ENCODE data around the gene TARS1.

Gene TARS1

DNA sequence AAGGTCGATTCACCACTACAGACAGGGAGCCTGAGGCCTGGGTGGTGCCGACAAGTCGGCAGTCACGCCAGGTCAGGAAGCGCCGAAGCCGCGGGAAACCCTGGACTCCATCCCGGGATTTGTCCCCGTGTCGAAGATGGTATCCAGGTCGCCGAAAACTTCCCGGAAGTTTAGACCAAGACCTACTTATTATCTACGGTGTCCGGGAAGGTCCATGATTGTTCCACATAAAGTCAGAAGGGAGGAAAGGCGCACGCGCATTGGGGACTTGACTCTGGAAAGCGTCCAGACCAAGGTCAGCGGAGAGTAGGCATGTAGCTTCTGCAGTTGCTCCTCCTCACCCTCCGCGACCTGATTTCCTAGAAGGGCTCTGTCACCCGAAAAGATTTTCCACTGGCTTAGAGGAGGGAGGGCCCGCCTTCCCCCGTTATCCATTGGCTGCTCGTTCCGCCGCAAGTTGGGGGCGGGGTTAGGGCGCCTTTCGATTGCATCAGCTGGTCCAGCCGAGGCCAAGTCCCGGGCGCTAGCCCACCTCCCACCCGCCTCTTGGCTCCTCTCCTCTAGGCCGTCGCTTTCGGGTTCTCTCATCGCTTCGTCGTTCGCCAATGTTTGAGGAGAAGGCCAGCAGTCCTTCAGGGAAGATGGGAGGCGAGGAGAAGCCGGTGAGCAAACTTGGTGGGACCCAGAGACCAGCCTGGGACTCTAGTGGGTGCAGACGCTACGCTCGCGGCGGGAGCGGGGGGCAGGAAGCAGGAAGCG is at the start of gene TARS1:
TARS1 (plus strand) TSS at position 484 of the 759 bp plus-strand sequence; CDS start at position 606, 122 bp downstream.
- DNase-seq, result peak; percentile 100

DNA sequence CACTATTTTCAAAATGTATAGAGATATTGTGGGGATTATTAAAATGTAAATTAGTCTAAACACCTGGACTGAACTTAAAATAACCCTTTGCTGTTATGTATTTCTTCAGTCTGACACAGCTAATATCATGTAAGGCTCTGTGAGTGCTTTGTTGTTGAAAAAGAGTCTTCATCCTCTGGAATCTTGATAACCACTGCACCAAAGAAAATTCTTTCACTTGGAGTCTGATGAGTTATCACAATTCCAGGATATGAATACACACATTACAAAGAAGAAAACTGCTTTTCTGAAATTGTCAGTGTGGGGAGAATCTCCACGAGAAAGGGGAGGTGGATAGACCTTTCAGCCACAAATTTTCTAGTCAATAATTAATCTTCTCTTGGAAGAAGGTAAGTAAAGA is 42.3 kb upstream of the TARS1 start:
- DNase-seq, result no peak

DNA sequence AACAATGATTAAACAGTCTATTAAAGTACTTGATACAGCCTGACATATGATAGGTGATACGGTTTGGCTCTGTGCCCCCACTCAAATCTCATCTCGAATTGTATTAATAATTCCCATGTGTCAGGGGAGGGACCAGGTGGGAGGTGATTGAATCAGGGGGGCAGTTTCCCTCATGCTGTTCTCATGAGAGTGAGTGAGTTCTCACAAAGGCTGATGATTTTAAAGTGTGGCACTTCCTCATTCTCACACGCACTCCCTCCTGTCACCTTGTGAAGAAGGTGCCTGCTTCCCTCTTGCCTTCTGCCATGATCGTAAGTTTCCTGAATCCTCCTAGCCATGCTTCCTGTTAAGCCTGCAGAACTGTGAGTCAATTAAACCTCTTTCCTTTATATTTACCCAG is 40.1 kb upstream of the TARS1 start:
- no peak for DNase-seq

DNA sequence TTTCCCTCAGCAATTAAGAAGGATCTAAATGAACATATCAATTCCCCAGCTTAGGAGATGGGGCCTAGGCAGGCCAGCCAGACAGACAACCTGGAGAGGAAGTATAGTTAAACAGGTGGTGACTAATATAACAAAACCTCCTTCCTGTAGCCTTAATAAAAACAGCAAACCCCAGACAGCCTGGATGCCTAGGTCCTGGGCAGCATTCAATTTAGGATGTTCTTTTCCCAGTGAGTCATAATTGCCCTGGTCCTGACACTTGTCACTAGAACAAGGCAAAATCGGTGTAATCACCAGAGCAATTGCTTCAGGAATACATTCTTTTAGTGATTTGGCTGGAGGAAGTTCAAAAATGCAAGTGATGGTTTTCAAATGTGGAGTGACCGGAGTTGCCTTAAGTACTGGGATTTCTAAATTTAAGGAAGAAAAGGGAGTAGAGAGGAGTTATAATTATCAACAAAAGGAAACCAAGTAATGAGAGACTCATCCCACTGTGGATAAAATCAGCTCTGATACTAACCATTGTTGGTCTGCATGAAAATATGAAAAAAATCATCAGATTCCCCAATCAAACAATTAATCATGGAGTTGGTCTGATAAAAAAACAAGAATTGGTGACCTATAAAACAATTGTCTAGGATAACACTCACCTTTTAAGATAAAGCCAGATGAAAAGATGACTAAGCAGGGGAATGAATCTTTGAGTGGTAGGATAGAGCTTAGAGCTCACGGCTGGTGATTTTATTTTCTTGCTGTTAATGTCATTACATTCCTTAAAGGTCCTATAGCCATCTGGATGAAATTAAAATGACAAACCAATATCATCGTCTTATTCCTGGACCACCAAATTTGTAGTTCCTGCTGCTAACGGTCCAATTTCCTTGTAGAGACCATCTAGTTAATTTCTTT is 39.0 kb upstream of the TARS1 start:
- no peak for DNase-seq

DNA sequence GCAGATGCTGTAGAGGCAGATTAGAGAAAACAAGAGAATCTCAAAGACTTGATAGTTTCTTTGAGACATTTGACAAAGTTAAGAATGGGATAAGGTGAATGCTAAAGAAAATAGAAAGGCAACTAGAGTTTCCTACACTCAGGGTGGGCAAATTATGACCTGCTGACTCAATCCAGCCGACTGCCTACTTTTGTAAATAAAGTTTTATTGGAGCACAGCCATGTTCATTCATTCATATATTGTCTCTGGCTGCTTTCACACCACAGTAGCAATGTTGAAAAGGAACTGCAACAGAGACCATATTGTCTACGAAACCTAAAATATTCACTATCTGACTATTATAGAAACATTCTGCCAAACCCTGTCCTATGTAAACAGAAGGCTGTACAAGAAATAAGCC is 37.6 kb upstream of the TARS1 start:
- no peak for DNase-seq

DNA sequence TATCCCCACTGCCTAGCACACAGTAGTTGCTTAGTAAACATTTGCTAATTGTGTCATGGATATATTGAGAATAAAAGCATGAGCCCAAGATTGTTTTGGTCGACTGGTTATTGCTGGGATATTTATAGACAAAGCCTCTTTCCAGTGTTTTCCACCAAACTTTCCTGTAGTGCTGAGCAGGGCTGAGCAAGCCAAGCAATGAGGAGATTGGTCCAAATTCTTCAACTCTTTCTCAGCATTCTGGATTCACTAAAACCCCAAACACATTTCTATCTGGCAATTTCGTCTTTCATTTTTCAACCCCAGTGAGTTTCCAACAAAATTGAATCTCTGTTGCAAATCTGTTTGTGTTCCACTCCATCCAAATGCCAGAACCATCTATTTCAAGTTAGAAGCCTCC is 31.9 kb upstream of the TARS1 start:
- no peak for DNase-seq

DNA sequence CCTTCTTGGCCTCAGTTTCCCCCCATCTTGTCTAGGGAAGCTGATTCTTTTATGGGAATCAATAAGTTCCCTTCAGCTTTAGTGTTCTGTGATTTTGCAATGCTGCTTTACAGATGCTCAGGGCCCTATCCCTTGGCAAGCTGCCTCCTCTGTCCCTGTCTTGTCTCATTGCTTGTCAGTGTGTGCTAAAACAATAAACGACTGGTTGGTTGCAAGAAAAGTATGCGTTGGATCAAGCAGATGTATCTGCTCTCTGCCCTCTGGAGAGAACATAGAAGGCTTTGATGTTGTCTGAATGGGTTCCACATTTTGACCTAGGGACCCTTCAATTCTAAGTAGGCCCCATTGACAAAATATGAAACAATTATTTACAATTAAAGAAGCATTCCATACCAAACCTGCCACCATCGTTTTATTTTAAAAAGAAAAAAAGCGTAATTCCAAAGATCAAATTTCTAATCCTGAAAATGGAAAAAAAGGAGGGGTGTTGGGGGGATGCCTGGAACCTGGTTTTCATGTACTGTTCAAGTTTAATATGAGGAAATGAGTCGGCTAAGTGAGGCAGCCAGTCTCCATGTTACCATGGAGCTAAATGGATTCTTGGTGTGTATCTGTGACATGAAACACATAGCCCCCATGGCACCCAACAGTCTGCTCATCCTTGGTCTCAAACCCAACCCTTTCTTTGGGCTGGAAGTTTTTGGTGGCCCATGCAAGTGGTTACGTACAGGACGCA is 31.2 kb upstream of the TARS1 start:
- DNase-seq, result no peak

DNA sequence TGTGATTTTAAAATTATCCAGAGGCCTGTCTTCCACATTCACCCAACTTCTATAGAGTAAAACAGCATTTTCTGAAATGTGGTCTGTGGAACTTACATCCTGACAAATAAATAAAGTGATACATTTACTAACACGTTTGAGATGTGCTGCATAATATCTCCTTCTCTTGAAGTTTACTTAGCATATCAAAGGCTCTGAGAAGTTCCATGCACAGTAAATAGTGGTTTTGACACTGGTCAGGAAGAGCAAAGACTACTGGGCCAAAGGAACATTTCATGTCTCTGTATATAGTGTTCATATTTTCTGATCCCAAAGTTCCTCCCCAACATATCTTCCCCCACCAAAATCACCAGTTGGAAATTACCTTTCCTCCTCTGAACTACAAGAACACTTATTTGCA is 30.5 kb upstream of the TARS1 start:
- DNase-seq, result no peak

DNA sequence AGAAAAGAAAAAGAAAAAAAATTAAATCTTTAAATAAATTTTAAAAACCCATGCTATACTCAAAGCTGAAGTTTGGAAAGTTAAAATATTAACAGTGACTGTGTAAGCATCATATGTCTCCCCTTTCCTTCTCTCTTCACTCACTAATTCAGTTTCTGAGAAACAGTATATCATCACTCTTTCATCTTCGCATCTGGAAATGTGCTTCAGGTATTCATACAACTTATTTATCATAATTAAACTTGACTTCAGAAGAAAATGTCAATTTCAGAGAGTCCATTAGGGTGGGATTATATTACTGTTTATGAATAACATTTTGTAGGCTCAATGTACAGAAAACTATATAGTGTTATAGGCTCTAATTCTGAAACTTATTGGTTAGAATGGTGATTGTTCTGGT is 29.3 kb upstream of the TARS1 start:
- no peak for DNase-seq

DNA sequence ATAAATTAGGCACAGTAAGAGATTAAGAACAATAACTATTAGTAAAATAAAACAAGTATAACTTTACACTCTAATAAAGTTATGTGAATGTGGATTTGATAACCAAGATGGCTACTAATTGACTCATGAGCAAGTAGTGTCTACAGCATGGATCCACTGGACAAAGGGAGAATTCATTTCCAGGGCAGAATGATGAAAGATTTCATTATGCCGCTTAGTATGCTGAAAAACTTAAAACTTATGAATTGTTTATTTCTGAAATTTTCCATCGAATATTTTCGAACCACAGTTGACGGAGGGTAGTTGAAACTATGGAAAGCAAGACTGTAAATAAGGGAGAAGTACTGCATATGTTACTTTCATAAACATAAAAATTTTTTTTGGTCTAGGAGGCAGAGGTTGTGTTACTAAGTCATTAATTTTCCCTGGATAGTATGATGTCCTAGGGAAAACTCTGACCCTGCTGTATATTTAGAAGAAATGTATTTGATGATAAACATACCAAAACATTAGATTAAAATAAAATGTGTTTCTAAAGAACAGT is 24.9 kb upstream of the TARS1 start:
- no peak for DNase-seq

DNA sequence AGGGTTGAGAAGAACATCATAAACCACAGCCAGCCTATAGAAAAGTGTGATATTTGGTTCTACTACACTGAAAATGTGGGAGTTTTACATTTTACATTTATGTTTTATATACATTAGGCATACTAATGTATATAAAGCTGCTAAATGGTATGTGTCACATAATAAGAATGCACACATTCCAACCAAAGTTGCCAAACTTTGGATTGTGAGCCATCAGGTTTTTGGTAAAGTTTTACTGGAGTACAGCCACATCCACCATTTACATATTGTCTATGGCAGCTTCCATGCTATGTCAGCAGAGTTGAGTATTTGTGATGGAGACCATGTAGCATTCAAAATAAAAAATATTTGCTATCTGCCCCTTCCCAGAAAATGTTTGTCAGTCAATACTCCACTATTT is 23.1 kb upstream of the TARS1 start:
- no peak for DNase-seq

DNA sequence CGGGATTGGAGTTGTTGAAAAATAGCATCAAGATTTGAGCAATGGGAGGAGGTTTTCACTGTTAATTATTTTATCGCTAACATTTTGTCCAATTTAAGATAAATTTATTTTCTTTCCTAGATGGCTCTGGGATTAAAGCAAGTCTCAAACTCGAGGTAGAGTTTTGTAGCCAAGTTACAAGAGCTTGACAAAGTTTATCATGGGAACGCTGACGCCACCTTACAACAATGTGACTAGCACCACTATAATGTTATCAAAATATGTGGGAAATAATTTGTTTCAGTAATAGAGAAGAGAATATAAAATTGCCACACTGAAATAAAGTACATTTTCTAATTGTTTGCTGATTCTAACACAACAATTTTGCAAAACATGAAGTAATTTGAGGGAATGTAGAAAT is 19.8 kb upstream of the TARS1 start:
- DNase-seq, result no peak

DNA sequence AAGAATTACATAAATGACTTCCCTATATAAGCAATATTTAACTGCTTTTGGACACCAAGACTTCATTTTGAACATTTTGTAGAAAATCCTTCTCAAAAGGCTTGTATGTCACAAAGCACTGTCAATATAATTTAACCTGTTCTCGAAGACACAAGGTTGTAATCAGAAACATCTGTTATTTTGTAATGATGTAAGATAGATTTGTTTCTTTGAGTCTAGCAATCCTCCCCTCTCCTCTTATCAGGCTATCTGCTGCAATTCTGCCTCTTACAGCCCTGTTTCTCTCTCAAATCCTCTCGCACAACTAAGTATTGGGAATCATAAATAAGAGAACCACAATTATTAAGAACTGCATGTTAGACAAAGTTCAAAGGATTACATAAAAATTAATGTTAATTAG is 18.6 kb upstream of the TARS1 start:
- DNase-seq, result no peak

DNA sequence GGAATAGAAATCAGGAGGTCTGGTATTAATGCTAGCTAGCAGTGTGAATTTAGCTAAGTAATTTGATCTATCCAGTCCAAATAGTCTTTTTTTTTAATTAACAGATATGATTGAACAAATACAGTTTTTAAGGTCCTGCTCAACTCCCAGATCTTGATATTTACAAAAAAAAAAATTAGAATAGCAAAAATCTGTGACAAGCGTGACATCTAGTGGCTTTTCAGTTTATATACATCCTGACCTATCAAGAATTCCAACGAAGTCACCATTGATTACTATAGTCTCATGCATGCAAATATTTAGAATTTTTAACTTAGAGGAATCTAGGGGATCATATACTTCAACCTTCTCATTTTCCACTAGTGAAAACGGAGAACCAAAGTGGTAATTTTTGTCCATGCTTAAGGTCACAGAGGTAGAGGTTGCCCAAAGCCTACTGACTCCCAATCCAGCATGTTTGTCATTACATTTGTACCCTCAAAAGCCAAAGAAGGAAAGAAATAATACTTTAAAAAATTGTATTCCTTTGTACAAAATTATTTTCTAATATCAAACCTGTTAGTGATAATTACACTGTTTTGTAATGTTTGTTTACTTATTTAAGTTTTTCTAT is 17.6 kb upstream of the TARS1 start:
- no peak for DNase-seq

DNA sequence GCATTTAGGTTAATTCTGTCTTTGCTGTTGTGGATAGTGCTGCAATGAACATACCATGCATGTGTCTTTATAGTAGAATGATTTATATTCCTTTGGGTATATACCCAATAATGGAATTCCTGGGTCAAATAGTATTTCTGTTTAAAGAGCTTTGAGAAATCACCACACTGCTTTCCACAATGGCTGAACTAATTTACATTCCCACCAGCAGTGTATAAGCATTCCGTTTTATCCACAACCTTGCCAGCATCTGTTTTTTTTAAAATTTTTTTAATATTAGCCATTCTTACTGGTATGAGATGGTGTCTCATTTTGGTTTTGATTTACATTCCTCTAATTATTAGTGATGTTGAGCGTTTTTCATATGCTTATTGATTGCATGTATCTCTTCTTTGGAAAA is 15.5 kb upstream of the TARS1 start:
- DNase-seq, result no peak

DNA sequence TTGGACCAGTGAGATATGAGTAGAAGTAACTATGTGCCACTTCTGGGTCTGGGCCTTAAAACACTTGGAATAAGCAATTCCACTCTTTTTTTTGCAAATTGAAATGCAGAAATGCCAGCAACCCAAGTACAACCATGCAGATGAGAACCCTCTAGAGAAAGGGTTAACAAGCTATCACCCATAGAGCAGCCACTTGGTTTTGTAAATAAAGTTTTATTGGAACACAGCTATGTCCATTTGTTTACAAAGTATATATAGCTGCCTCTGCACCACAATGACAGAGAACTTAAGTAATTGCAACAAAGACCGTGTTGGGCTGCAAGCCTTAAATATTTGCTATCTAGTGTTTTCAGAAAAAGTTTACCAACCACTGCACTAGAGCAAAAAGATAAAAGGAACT is 9.8 kb upstream of the TARS1 start:
- no peak for DNase-seq

DNA sequence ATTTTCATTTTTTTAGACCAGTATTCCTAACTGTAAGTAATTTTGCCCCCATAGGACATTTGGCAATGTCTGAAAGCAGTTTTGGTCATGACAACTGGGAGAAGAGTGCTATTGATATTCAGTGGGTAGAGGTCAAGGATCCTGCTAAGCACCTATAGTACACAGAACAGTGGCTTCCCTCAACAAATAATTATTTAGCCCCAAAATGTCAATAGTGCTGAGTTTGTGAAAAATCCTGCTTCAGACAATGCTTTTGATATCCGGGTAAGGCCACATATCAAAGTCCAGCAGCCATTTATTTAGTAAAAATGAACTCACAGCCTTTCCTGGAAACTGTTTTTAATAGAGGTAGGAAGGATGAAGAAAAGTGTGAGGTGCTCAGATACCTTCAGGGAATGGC is 8.1 kb upstream of the TARS1 start:
- no peak for DNase-seq

DNA sequence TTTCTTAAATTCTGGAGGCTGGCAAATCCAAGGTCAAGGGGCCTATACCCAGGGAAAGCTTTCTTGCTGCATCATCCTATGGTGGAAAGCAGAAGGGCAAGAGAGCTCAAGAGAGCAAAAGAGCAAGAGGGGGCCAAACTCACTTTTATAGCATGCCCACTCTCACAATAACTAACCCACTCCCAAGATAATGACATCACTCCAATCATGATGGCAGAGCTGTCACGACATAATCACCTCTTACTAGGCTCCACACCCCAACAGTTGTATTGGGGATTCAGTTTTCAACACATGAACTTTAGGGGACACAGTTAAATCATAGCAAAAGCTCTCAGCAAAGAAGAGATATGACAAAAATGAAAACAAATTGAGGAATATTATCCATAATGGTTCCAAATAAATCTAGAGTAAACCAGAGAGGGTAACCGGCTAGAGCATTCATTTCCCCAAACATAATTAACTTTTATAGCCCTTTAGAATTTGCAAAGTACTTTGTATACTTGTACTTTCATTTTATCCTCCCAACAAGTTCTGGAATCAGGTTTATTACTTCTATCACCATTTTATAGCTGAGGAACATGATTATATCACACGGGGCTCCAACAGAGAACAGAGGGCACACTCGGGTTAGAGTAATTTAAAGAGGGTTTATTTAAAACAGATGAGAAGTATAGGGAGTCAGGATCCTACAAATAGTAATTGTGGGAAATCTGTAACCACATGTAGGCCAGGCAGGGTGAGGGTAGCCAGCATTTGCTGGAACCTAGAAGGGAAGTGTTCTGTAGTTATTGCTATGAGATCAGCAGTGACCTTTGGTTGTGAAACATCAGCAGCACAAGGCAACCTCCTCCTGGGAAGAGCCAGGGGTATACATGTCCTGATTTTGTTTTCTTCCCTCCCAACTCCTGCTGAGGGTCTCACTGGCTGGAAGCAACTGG is 7.2 kb upstream of the TARS1 start:
- DNase-seq, result no peak

DNA sequence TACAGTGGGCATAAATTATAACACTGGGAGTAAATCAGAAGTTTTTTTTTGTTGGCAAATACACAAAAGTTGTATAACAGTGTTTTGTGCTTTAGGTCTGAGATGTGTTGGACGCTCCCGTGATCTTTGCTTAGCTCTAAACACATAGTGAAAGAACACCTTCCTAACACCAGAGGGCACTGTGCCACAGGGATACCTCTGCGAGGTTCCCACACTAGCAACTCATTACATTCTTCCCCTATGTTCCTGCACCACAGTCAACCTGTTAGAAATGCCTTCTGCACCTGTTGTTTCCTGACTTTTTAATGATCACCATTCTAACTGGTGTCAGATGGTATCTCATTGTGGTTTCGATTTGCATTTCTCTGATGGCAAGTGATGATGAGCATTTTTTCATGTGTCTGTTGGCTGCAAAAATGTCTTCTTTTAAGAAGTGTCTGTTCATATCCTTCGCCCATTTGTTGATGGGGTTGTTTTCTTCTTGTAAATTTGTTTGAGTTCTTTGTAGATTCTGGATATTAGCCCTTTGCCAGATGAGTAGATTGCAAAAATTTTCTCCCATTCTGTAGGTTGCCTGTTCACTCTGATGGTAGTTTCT is 4.8 kb upstream of the TARS1 start:
- peak; percentile 71 for DNase-seq

DNA sequence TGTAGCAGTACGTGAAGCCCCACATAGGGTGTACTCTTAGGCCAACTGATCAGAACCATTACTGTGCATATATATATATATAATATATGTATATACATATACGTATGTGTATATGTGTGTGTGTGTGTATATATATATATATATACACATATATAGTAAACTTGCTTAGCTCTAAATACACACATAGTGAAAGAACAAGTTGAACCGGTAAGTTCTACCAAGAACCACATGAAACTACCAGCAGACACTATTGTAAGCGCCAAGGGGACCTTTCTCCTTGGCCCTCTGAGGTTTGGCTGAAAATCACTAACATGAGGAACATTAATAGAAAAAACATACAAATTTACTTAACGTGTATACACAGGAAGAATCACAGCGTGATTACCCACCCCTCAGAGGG is 1.8 kb upstream of the TARS1 start:
- DNase-seq, result no peak

DNA sequence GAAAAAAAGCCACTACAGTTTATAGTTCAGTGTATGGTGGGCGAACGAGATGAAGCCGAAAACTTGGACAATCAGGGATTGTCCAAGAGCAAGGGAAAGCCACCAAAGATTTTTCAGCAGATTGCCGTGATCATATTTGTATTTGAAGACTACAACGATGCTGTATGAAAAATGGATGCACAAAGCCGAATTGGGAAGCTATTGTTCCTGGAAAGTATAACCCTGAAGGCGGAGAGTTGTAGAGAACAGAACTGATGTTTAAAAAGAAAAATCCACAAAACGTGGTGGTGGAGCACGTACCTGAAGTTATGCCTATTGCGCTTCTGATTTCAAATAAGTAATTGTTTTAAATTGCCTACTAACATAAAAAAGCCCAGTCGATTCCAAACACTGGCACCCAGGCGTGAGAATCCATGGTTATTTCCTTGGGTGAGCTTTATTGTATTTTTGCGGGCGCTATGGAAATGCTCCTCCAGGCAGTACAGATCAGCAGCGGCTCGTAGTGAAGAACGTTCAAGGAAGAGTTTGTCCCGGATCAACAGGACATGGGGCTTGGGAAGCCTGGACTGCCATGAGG is 772 bp upstream of the TARS1 start:
- peak; percentile 84 for DNase-seq
